ENCODE measurements around the gene N4BP2L2. TPM values are rescaled to one million over a fixed set of nuclear protein-coding genes. Genes with fewer than 3 reads are reported as not detected.

Gene N4BP2L2
- total RNA-seq, 2 experiments from 2014 or later: 171 TPM

GRCh38 chr13:32587011-32587810 is 48.6 kb upstream of the N4BP2L2 start:
- H3K9me3 ChIP-seq (ENCODE audit: control insufficient read depth in 1 of 2, insufficient read depth in 1 of 2, low read length in 2 of 2): no peaks in the 10 kb centered on the region
- intact Hi-C loops (cut with DNase I, micrococcal nuclease): loop anchor here (1.0 to 10.0 kb wide), 7 partner anchors 49 to 1230 kb away; partner anchors contain the start of genes RFC3 (in 2 of the 2), BRCA2 (in 1 of the 2), N4BP2L1 (in 1 of the 2) and N4BP2L2 (in 1 of the 2)
- Mint-ChIP-seq H3K36me3 (ENCODE audit: low read depth) (peaks cover 13% of the 10 kb centered on the region), H3K27ac (peak overlapping the region; percentile 93), H3K4me1 (ENCODE audit: low read depth) (peaks cover 49% of the 10 kb centered on the region), H3K9me3 (no peaks in the 10 kb centered on the region), H3K4me3 (peak overlapping the region; percentile 97), H3K27me3 (no peaks in the 10 kb centered on the region)
- no peak for TF ChIP-seq CTCF (IDR thresholded peaks at IDR 0.05)
- ChIA-PET POLR2A (interaction anchor here (0.5 to 2.9 kb wide), 12 partner anchors 10 to 956 kb away, joined by 3 to 35 read pairs (median 6); partner anchors contain the start of genes BRCA2, N4BP2L1, N4BP2L2 and ZAR1L), CTCF (interaction anchor here (0.8 to 6.9 kb wide), 5 partner anchors 49 to 81 kb away, joined by 4 to 111 read pairs (median 41); partner anchors contain the start of gene N4BP2L2)
- DNase-seq: peak; percentile 24 to 75 (median 48)
- no peaks in the 10 kb centered on the region for H3K27me3 ChIP-seq (ENCODE audit: control insufficient read depth in 1 of 2, insufficient read depth in 2 of 2, low read length in 2 of 2)
- peaks cover 12% of the 10 kb centered on the region for H3K4me1 ChIP-seq (ENCODE audit: insufficient read depth, low read length)
- H3K27ac ChIP-seq (ENCODE audit: low read depth in 1 of 2, low read length in 2 of 2): peak overlapping the region; percentile 55 to 63
- peak; percentile 15 for ATAC-seq (ENCODE audit: poor library complexity)
- peak overlapping the region; percentile 85 for H3K4me3 ChIP-seq (ENCODE audit: low read length)
- H3K36me3 ChIP-seq (ENCODE audit: insufficient read depth, low read length): no peaks in the 10 kb centered on the region

GRCh38 chr13:32586080-32586900 is 47.7 kb upstream of the N4BP2L2 start, which contains the start of gene PDS5B:
PDS5B (plus strand) TSS chr13:32586452; CDS start chr13:32648773, 62,321 bp downstream.
- Histone ChIP-seq H3K27ac (ENCODE audit: low read depth in 1 of 2, low read length in 2 of 2) (peak within 1 kb of the TSS; percentile 55 to 69), H3K4me1 (ENCODE audit: insufficient read depth, low read length) (peaks cover 12% of the 10 kb centered on the region), H3K36me3 (ENCODE audit: insufficient read depth, low read length) (no peaks in the 10 kb centered on the region), H3K27me3 (ENCODE audit: control insufficient read depth in 1 of 2, insufficient read depth in 2 of 2, low read length in 2 of 2) (no peaks in the 10 kb centered on the region), H3K9me3 (ENCODE audit: control insufficient read depth in 1 of 2, insufficient read depth in 1 of 2, low read length in 2 of 2) (no peaks in the 10 kb centered on the region), H3K4me3 (ENCODE audit: low read length) (peak within 1 kb of the TSS; percentile 85)
- peaks cover 13% of the 10 kb centered on the region for H3K36me3 Mint-ChIP-seq (ENCODE audit: low read depth)
- CTCF ChIA-PET: interaction anchor here (0.7 to 6.9 kb wide), 25 partner anchors 12 to 1591 kb away, joined by 3 to 111 read pairs (median 4); partner anchors contain the start of genes N4BP2L1 and N4BP2L2
- TF ChIP-seq CTCF (IDR thresholded peaks at IDR 0.05): peak; percentile 55
- H3K4me3 Mint-ChIP-seq: peak within 1 kb of the TSS; percentile 97
- POLR2A ChIA-PET: interaction anchor here (0.6 to 2.9 kb wide), 21 partner anchors 48 to 957 kb away, joined by 3 to 35 read pairs (median 6); partner anchors contain the start of genes BRCA2, N4BP2L1, N4BP2L2 and ZAR1L
- peaks cover 42% of the 10 kb centered on the region for H3K4me1 Mint-ChIP-seq (ENCODE audit: low read depth)
- H3K9me3 Mint-ChIP-seq: no peaks in the 10 kb centered on the region
- peak within 1 kb of the TSS; percentile 93 for H3K27ac Mint-ChIP-seq
- DNase-seq (peak; percentile 87 to 99 (median 94)), ATAC-seq (ENCODE audit: poor library complexity) (peak; percentile 91)
- no peaks in the 10 kb centered on the region for H3K27me3 Mint-ChIP-seq
- intact Hi-C loops (cut with DNase I, micrococcal nuclease): loop anchor here (1.0 to 10.0 kb wide), 10 partner anchors 48 to 1231 kb away; partner anchors contain the start of genes RFC3 (in 2 of the 2), BRCA2 (in 1 of the 2), N4BP2L1 (in 1 of the 2) and N4BP2L2 (in 1 of the 2)
